GM21786 (cell line): Measurements from ENCODE around the gene RBP3.

ENCODE experiments used
- ATAC-seq: cut with Tn5 transposase; IDR thresholded peaks from one replicate; pipeline ENCODE4 v1.9.1; 2021; ENCODE audit not compliant: unreplicated experiment

The RBP3 gene

DNA sequence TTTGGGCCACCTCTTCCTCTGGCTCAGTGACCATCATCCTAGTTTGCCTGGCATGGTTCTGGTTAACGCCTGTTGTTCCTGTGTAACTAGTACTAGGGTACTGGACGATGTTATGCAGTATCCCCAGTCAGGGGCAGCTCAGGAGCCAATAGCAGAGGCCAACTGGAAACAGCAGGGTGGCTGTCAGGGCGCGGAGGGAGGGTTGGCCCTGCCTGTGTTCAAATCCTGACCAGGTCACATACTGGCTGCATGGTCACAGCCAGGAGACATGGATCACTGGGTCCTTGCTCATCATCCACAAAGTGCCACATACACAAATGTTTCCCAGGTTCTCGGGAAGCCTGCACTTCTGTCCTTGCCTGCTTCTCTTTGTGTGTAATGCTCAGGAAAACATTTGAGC is 12.3 kb upstream of the RBP3 start:
- ATAC-seq = no peak

GRCh38 chr10:47336387-47337134 is 11.6 kb upstream of the RBP3 start:
- no peak for ATAC-seq

DNA sequence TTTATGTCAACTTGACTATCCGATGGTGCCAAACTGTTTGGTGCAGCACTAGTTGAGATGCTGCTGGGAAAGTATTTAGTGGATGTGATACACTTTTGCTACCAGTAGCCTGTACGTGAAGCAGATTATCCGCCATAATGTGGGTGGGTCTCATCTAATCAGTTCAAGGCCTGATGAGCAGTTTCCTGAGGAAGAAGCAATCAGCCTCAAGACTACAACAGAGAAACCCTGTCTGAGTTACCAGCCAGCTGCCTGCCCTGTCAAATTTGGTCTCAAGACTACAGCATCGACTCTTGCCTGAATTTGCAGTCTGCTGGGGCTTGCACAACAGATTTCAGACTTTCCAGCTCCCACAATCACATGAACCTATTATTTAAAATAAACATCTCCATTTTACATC is 10.9 kb upstream of the RBP3 start:
- ATAC-seq = no peak

GRCh38 chr10:47339186-47339735 is 8.9 kb upstream of the RBP3 start:
- no peak for ATAC-seq

DNA sequence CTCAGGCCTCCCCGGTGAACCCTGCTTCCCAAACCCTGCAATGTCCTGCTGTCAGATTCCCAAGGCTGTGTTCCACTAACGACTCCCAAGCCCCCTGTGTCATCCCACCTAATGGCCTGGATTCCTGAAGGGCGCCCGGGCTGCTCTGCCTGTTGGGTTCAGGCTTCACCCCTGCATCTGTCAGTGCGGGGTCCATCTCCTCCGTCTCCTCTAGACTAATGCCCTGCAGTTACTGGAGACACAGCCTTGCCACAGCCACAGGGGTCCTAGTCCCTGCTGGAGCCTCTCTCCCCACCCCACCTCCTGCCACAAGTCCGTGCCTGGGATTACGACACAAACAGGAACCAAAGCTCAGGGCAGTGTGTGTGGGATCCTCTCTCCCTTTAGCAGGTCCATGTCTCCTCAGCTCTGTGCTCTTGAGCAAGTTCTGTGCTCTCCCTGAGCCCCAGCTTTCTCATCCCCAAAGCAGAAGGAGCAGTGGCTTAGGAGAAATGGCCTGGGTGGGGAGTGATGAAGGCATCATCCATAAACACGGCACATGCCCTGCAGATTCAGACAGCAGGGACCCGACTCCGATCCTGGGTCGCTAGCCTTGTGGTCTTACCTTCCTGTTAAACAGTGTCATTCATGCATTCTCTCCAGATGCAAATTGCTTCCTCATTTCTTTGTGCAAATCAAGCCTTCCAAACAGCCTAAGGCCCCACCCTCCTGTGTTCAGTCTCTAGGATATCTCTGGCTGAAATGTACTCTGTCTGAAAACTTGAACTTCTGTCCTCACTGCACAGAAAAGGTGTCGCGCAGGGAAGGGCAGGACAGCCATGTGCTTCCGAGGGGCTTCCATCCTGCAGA is 8.2 kb upstream of the RBP3 start:
- ATAC-seq = no peak

GRCh38 chr10:47340608-47341170 is 7.5 kb upstream of the RBP3 start:
- peak; percentile 47 for ATAC-seq

GRCh38 chr10:47344996-47345870 is 2.9 kb upstream of the RBP3 start:
- ATAC-seq = no peak

DNA sequence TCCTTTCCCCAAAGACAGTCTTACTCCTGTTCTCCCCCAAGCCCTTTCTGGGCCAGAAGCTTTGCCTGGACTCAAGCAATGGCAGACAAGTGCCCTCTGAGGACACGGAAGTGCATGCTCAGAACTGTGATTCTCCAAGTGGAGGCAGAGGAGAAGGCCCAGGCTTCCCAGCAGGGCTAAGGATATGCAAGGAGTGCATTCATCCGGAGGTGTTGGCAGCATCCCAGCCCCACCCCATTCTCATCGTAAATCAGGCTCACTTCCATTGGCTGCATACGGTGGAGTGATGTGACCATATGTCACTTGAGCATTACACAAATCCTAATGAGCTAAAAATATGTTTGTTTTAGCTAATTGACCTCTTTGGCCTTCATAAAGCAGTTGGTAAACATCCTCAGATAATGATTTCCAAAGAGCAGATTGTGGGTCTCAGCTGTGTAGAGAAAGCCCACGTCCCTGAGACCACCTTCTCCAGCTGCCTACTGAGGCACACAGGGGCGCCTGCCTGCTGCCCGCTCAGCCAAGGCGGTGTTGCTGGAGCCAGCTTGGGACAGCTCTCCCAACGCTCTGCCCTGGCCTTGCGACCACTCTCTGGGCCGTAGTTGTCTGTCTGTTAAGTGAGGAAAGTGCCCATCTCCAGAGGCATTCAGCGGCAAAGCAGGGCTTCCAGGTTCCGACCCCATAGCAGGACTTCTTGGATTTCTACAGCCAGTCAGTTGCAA is 1.4 kb upstream of the RBP3 start:
- ATAC-seq = no peak

DNA sequence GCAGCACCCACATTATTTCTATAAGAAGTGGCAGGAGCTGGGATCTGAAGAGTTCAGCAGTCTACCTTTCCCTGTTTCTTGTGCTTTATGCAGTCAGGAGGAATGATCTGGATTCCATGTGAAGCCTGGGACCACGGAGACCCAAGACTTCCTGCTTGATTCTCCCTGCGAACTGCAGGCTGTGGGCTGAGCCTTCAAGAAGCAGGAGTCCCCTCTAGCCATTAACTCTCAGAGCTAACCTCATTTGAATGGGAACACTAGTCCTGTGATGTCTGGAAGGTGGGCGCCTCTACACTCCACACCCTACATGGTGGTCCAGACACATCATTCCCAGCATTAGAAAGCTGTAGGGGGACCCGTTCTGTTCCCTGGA is 874 bp upstream of the RBP3 start:
- ATAC-seq = no peak

DNA sequence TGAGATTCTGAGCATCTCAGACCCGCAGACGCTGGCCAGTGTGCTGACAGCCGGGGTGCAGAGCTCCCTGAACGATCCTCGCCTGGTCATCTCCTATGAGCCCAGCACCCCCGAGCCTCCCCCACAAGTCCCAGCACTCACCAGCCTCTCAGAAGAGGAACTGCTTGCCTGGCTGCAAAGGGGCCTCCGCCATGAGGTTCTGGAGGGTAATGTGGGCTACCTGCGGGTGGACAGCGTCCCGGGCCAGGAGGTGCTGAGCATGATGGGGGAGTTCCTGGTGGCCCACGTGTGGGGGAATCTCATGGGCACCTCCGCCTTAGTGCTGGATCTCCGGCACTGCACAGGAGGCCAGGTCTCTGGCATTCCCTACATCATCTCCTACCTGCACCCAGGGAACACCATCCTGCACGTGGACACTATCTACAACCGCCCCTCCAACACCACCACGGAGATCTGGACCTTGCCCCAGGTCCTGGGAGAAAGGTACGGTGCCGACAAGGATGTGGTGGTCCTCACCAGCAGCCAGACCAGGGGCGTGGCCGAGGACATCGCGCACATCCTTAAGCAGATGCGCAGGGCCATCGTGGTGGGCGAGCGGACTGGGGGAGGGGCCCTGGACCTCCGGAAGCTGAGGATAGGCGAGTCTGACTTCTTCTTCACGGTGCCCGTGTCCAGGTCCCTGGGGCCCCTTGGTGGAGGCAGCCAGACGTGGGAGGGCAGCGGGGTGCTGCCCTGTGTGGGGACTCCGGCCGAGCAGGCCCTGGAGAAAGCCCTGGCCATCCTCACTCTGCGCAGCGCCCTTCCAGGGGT is 703 bp downstream of the RBP3 start:
- no peak for ATAC-seq

DNA sequence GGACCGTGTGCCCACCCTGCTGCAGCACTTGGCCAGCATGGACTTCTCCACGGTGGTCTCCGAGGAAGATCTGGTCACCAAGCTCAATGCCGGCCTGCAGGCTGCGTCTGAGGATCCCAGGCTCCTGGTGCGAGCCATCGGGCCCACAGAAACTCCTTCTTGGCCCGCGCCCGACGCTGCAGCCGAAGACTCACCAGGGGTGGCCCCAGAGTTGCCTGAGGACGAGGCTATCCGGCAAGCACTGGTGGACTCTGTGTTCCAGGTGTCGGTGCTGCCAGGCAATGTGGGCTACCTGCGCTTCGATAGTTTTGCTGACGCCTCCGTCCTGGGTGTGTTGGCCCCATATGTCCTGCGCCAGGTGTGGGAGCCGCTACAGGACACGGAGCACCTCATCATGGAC is 1.4 kb downstream of the RBP3 start:
- ATAC-seq = no peak

GRCh38 chr10:47349941-47350371 is 1.8 kb downstream of the RBP3 start:
- ATAC-seq = no peak

- ATAC-seq = no peak
Observed at GRCh38 chr10:47350671-47351640, 2.8 kb downstream of the RBP3 start.

- ATAC-seq = no peak
Observed at GRCh38 chr10:47351899-47352815, 4.0 kb downstream of the RBP3 start.

DNA sequence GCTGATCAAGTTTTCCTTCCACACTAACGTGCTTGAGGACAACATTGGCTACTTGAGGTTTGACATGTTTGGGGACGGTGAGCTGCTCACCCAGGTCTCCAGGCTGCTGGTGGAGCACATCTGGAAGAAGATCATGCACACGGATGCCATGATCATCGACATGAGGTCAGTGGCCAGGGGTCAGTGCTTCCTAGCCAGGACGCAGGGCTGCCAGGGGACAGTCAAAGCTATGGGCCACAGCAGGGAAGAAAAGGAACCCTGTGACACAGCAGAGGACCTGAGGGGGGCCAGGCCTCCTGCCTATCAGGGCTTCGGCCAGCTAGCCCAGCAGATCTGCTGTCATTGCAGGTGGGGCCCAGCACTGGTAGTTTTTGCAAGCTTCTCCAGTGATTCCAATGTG is 5.2 kb downstream of the RBP3 start:
- no peak for ATAC-seq

DNA sequence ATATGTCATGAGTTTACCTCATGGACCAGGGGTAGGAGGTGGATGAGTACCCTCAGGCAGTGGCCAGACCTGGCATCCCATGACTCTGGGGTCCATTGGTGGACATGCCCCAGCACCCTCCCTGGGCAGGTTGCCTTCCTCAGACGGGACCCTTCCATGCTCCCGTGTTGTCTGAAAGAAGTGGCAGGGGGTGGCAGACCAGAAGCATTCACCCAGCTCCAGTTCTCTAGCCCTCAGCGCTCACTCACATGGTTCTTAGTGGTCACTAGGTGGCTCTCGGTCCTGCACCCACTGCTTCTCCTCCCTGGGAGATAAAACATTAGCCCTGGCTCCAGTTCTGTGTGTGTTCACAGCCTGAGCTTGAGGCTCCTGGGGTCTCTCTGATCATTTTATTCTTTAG is 6.0 kb downstream of the RBP3 start:
- no peak for ATAC-seq

DNA sequence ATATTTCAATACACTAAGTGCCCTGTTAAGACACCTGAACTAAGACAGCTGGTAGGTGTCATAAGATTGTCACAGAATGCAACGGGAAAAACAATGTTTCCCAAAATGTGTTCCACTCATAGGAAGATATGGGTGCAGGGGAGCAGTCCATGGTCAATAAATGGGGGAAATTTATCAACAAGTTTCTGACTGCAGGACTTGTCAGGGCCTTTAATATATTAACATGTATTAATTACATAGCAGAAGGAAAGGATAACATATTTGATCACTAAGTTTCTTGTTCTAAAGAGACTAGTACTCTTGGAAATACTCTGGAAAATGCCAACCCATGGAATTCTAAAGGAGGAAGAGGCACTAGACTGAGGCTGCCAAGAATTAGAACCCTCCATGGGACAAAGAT is 6.7 kb downstream of the RBP3 start:
- ATAC-seq = no peak
